HG03520 (cell line): ENCODE results near the gene LZTS2.
"Not testable (repeated sequence)": the region's sequence is repeated elsewhere in the genome, so short reads cannot be mapped to it uniquely, and the experiment has no call there.

Experiments
- ATAC-seq: cut with Tn5 transposase; IDR thresholded peaks from one replicate; pipeline ENCODE4 v1.9.1; 2021; ENCODE audit warnings: mild to moderate bottlenecking, moderate library complexity; ENCODE audit not compliant: unreplicated experiment

Gene LZTS2

GRCh38 chr10:100999742-101000126 is at the start of gene LZTS2:
Gene LZTS2 (plus strand): TSS chr10:100999808. CDS start chr10:101002539, 2,731 bp downstream.
- ATAC-seq = no peak

GRCh38 chr10:100960251-100960650 is 39.4 kb upstream of the LZTS2 start:
- ATAC-seq = no peak

- ATAC-seq = no peak
These were observed 37.1 kb upstream of the LZTS2 start for GRCh38 chr10:100962351-100963080.

- ATAC-seq = no peak
These were observed 35.8 kb upstream of the LZTS2 start for GRCh38 chr10:100963826-100964225.

GRCh38 chr10:100965820-100966219 is 33.8 kb upstream of the LZTS2 start:
- ATAC-seq = no peak

- ATAC-seq = no peak
These were observed 32.7 kb upstream of the LZTS2 start for GRCh38 chr10:100966887-100967286.

GRCh38 chr10:100967332-100967731 is 32.3 kb upstream of the LZTS2 start:
- ATAC-seq = no peak

GRCh38 chr10:100968062-100968736 is 31.4 kb upstream of the LZTS2 start:
- ATAC-seq = no peak

GRCh38 chr10:100968863-100969186 is 30.8 kb upstream of the LZTS2 start:
- ATAC-seq = no peak

- no peak for ATAC-seq
These were observed 30.2 kb upstream of the LZTS2 start, which contains the start of gene SEMA4G for GRCh38 chr10:100969187-100970075. Gene SEMA4G (plus strand): TSS chr10:100969504. CDS start chr10:100972913, 3,409 bp downstream.

- no peak for ATAC-seq
These were observed 29.3 kb upstream of the LZTS2 start for GRCh38 chr10:100970076-100970913.

GRCh38 chr10:100970914-100971811 is 28.4 kb upstream of the LZTS2 start:
- no peak for ATAC-seq

GRCh38 chr10:100972115-100972903 is 27.3 kb upstream of the LZTS2 start:
- no peak for ATAC-seq

GRCh38 chr10:100972904-100973535 is 26.6 kb upstream of the LZTS2 start:
- no peak for ATAC-seq

- ATAC-seq = not testable (repeated sequence)
These were observed 24.2 kb upstream of the LZTS2 start for GRCh38 chr10:100975397-100975796.

GRCh38 chr10:100976906-100977305 is 22.7 kb upstream of the LZTS2 start:
- ATAC-seq = no peak

- ATAC-seq = no peak
These were observed 22.2 kb upstream of the LZTS2 start for GRCh38 chr10:100977436-100977835.
